ENCODE results near the gene DYNLT3. TPM values are rescaled to one million over a fixed set of nuclear protein-coding genes. Genes with fewer than 3 reads are reported as not detected.

DYNLT3 gene
- polyA plus RNA-seq, 1 donor from 2014 or later = 2.4 TPM

GRCh38 chrX:37847733-37848197, 394 bp upstream of the DYNLT3 start:
- Histone ChIP-seq H3K27ac (ENCODE audit: low read length) (no peak overlapping the region), H3K9ac (ENCODE audit: low read length) (no peak overlapping the region), H3K36me3 (ENCODE audit: insufficient read depth, low read length) (no peaks in the 10 kb centered on the region)

DNA sequence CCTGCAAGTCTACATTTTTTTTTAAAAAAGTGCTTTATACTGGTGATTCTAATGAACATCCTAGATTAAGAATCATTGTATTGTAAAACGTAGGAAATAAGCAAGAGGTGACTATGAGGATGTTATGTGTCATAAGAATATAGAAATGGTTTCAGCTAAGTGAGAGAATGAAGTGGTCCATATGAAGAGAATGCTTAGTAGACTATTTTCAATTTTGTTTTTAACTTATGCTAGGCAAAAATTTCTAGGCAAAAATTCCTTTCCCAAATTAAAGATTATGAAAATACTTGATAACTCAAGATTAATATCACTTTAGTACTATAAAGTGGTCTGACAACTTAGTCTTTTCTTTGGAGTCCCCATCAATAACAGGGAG, 825 bp downstream of the DYNLT3 start:
- Histone ChIP-seq H3K4me3 (ENCODE audit: low read length) (peak overlapping the region; percentile 46), H3K27ac (ENCODE audit: low read length) (no peak overlapping the region), H3K4me2 (ENCODE audit: low read length) (no peak overlapping the region), H3K79me2 (replicated peaks; ENCODE audit: insufficient read depth, low read length) (no peaks in the 10 kb centered on the region), H4K20me1 (ENCODE audit: insufficient read depth) (no peaks in the 10 kb centered on the region), H2AFZ (ENCODE audit: low read depth, low read length) (no peak overlapping the region), H3K9me3 (ENCODE audit: low read length) (no peaks in the 10 kb centered on the region), H3K27me3 (ENCODE audit: insufficient read depth, low read depth, low read length) (no peaks in the 10 kb centered on the region), H3K36me3 (ENCODE audit: insufficient read depth, low read length) (no peaks in the 10 kb centered on the region), H3K9me2 (ENCODE audit: insufficient read depth, low read length) (no peaks in the 10 kb centered on the region), H3K9ac (ENCODE audit: low read length) (no peak overlapping the region), H3F3A (ENCODE audit: insufficient read depth, low read length, poor library complexity, severe bottlenecking) (no peaks in the 10 kb centered on the region)
- TF ChIP-seq CTCF (IDR thresholded peaks at IDR 0.05; ENCODE audit: poor library complexity, severe bottlenecking) = no peak
- no peak for TF ChIP-seq TAF1 (IDR thresholded peaks at IDR 0.05; ENCODE audit: low read depth)
- no peak for TF ChIP-seq EP300 (conservative IDR thresholded peaks at IDR 0.05; ENCODE audit: poor library complexity, severe bottlenecking)
- TF ChIP-seq REST (IDR thresholded peaks at IDR 0.05; ENCODE audit: borderline replicate concordance) = no peak
- no peak for TF ChIP-seq RAD21 (conservative IDR thresholded peaks at IDR 0.05)
- no peak for TF ChIP-seq POLR2AphosphoS5 (IDR thresholded peaks at IDR 0.05)
- no peak for TF ChIP-seq SMC3 (conservative IDR thresholded peaks at IDR 0.05; ENCODE audit: poor library complexity)

More at GRCh38 chrX:37847733-37848197, 394 bp upstream of the DYNLT3 start:
- TF ChIP-seq TAF1 (IDR thresholded peaks at IDR 0.05; ENCODE audit: low read depth) (no peak), SMC3 (conservative IDR thresholded peaks at IDR 0.05; ENCODE audit: poor library complexity) (no peak), EP300 (conservative IDR thresholded peaks at IDR 0.05; ENCODE audit: poor library complexity, severe bottlenecking) (no peak), EZH2 (IDR thresholded peaks at IDR 0.05; ENCODE audit: borderline replicate concordance, insufficient read depth, low read length, poor library complexity, severe bottlenecking) (no peak), RAD21 (conservative IDR thresholded peaks at IDR 0.05) (no peak), POLR2AphosphoS5 (IDR thresholded peaks at IDR 0.05) (no peak), CTCF (IDR thresholded peaks at IDR 0.05; ENCODE audit: poor library complexity, severe bottlenecking) (no peak), MXI1 (conservative IDR thresholded peaks at IDR 0.05; ENCODE audit: poor library complexity, severe bottlenecking) (no peak), REST (IDR thresholded peaks at IDR 0.05; ENCODE audit: borderline replicate concordance) (no peak)
- Histone ChIP-seq H3K4me3 (ENCODE audit: low read length) (peak overlapping the region; percentile 46), H3K9me3 (ENCODE audit: low read length) (no peaks in the 10 kb centered on the region), H3K79me2 (replicated peaks; ENCODE audit: insufficient read depth, low read length) (no peaks in the 10 kb centered on the region), H4K20me1 (ENCODE audit: insufficient read depth) (no peaks in the 10 kb centered on the region), H3K9me2 (ENCODE audit: insufficient read depth, low read length) (no peaks in the 10 kb centered on the region), H3K4me2 (ENCODE audit: low read length) (no peak overlapping the region), H3F3A (ENCODE audit: insufficient read depth, low read length, poor library complexity, severe bottlenecking) (no peaks in the 10 kb centered on the region), H2AFZ (ENCODE audit: low read depth, low read length) (no peak overlapping the region), H3K27me3 (ENCODE audit: insufficient read depth, low read depth, low read length) (no peaks in the 10 kb centered on the region)

All from neural cell (in vitro differentiated cells).